Mesendoderm (in vitro differentiated cells): ENCODE data around the gene POF1B. TPM values are rescaled to one million over a fixed set of nuclear protein-coding genes. Genes with fewer than 3 reads are reported as not detected.

Experiments
- DNase-seq: peaks from one replicate; pipeline ENCODE4 v3.0.0; 2013
- H2AK5ac ChIP-seq: 2 replicates; pipeline ENCODE4 v1.6.1; 2013; ENCODE audit warnings: low read length, inconsistent platforms
- H2BK120ac ChIP-seq: 2 replicates; pipeline ENCODE4 v1.6.1; 2013; ENCODE audit warnings: low read depth, mild to moderate bottlenecking, low read length, moderate library complexity, mixed read lengths
- H2BK15ac ChIP-seq: replicated peaks from 2 replicates; pipeline ENCODE4 v1.6.1; 2013; ENCODE audit warnings: low read depth, mild to moderate bottlenecking, moderate library complexity
- H2BK5ac ChIP-seq: 2 replicates; pipeline ENCODE4 v1.6.1; 2013; ENCODE audit warnings: low read length, inconsistent platforms
- H3K18ac ChIP-seq: 2 replicates; pipeline ENCODE4 v1.6.1; 2013; ENCODE audit warnings: mild to moderate bottlenecking, low read length, mixed read lengths
- H3K23ac ChIP-seq: one replicate; pipeline ENCODE4 v1.6.1; 2013; ENCODE audit warnings: low read length
- H3K27ac ChIP-seq: 2 replicates; pipeline ENCODE4 v1.5.1; 2013; ENCODE audit warnings: low read depth, mild to moderate bottlenecking, inconsistent platforms, low read length, moderate library complexity
- H3K27me3 ChIP-seq: 2 replicates; pipeline ENCODE4 v1.6.1; 2013; ENCODE audit warnings: low read length, control low read depth, mild to moderate bottlenecking, inconsistent platforms; ENCODE audit not compliant: insufficient read depth, poor library complexity
- H3K36me3 ChIP-seq: 2 replicates; pipeline ENCODE4 v1.6.1; 2013; ENCODE audit warnings: low read length, inconsistent platforms; ENCODE audit not compliant: control insufficient read depth, insufficient read depth
- H3K4ac ChIP-seq: one replicate; pipeline ENCODE4 v1.6.1; 2013; ENCODE audit warnings: low read depth, mild to moderate bottlenecking, low read length, moderate library complexity
- H3K4me1 ChIP-seq: 2 replicates; pipeline ENCODE4 v1.6.1; 2013; ENCODE audit warnings: low read depth, low read length, inconsistent platforms; ENCODE audit not compliant: control insufficient read depth
- H3K4me2 ChIP-seq: 2 replicates; pipeline ENCODE4 v1.6.1; 2013; ENCODE audit warnings: low read length
- H3K4me3 ChIP-seq: 2 replicates; pipeline ENCODE4 v1.5.1; 2013; ENCODE audit warnings: mild to moderate bottlenecking, low read length
- H3K56ac ChIP-seq: one replicate; pipeline ENCODE4 v1.6.1; 2013; ENCODE audit warnings: low read length
- H3K79me1 ChIP-seq: 2 replicates; pipeline ENCODE4 v1.6.1; 2013; ENCODE audit warnings: low read length, inconsistent platforms
- H3K79me2 ChIP-seq: 2 replicates; pipeline ENCODE4 v1.6.1; 2013; ENCODE audit warnings: mild to moderate bottlenecking, low read length; ENCODE audit not compliant: control insufficient read depth, insufficient read depth
- H3K9ac ChIP-seq: 2 replicates; pipeline ENCODE4 v1.6.1; 2013; ENCODE audit warnings: low read length, inconsistent platforms
- H4K5ac ChIP-seq: one replicate; pipeline ENCODE4 v1.6.1; 2013; ENCODE audit warnings: low read length
- H4K8ac ChIP-seq: one replicate; pipeline ENCODE4 v1.6.1; 2013; ENCODE audit warnings: low read depth, mild to moderate bottlenecking, control low read depth, low read length, moderate library complexity
- WGBS: extraction: QIAGEN DNeasy Blood & Tissue Kit; methylation state at CpG from one replicate; pipeline ENCODE4 v1.1.7; 2013; ENCODE audit warnings: low lambda C conversion rate, missing lambda C conversion rate; ENCODE audit not compliant: insufficient coverage; ENCODE audit errors: extremely low coverage; 5-methylcytosine and 5-hydroxymethylcytosine counted together
- polyA plus RNA-seq, 2 experiments: library from polyadenylated mRNA; stranded (reverse); fragments of 200-250 nt; gene quantifications; one replicate each; pipeline ENCODE4 v1.2.3, GENCODE V29; 2013

Gene POF1B, protein sequence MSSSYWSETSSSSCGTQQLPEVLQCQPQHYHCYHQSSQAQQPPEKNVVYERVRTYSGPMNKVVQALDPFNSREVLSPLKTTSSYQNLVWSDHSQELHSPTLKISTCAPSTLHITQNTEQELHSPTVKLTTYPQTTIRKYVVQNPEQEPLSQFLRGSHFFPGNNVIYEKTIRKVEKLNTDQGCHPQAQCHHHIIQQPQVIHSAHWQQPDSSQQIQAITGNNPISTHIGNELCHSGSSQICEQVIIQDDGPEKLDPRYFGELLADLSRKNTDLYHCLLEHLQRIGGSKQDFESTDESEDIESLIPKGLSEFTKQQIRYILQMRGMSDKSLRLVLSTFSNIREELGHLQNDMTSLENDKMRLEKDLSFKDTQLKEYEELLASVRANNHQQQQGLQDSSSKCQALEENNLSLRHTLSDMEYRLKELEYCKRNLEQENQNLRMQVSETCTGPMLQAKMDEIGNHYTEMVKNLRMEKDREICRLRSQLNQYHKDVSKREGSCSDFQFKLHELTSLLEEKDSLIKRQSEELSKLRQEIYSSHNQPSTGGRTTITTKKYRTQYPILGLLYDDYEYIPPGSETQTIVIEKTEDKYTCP
- 0.18 TPM for polyA plus RNA-seq (2013, experiment 1 of 2)
- 0.20 TPM for polyA plus RNA-seq (2013, experiment 2 of 2)

DNA sequence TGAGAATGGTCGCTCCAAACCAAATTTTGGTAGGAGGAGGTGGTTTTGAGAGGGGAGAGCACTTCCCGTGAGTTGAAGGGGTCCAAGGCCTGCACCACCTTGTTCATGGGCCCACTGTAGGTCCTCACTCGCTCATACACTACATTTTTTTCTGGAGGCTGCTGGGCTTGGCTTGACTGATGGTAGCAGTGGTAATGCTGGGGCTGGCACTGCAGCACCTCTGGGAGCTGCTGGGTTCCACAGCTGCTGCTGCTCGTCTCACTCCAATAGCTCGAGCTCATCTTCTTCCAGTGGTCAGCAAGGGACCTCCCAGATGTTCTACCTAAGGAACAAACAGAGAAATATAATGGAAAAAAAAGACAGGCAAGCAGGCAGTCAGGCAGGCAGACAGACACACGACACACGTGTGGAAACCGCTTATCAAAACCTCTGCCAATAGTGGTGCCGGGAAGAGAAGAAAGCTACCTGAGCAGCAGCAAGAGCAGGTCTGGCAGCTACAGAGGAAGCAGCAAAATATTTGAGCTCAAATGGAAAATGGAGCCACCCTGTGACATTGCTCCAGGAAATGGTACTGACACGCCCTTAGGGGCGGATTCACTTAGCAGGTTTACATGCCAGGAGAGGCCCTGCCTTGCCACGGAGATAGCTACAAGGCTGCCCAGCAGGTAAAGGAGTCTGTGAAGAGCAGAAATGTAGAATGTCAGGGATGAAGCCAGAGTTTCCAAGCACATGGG lies at the start of gene POF1B:
TSS of gene POF1B (minus strand) at position 492 of the 734 bp plus-strand sequence. CDS start at position 281, 211 bp downstream.
- WGBS = no CpG with 5 or more reads among the region's 12 CpGs
- Histone ChIP-seq H3K27ac (no peak within 1 kb of the TSS), H3K27me3 (no peaks in the 10 kb centered on the region), H3K4me3 (no peak within 1 kb of the TSS), H3K79me2 (no peaks in the 10 kb centered on the region), H2BK5ac (no peak within 1 kb of the TSS), H3K4me1 (no peaks in the 10 kb centered on the region), H4K8ac (no peak within 1 kb of the TSS), H4K5ac (no peak within 1 kb of the TSS), H3K56ac (no peak within 1 kb of the TSS), H3K4me2 (no peak within 1 kb of the TSS), H3K4ac (no peak within 1 kb of the TSS), H3K23ac (no peak within 1 kb of the TSS), H3K36me3 (no peaks in the 10 kb centered on the region), H3K79me1 (no peaks in the 10 kb centered on the region), H2BK120ac (no peak within 1 kb of the TSS), H2BK15ac (no peak within 1 kb of the TSS), H3K18ac (no peak within 1 kb of the TSS), H2AK5ac (no peak within 1 kb of the TSS), H3K9ac (no peak within 1 kb of the TSS)
- peak; percentile 26 for DNase-seq

DNA sequence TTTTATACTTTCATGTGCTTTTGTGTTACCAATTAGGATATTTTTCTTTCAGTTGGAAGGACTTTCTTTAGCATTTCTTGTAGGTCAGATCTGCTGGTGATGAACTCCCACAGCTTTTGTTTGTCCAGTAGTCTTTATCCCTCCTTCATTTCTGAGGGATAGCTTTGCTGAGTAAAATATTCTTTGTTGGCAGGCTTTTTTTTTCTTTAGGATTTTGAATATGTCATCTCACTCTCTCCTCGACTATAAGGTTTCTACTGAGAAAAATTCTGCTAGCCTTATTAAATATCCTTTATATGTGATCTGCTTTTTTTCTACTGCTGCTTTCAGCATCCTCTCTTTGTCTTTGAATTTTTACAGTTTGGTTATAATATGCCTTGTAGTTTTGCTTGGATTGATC lies 49.6 kb upstream of the POF1B start:
- no peak overlapping the region for H3K9ac ChIP-seq
- H3K27ac ChIP-seq = no peak overlapping the region
- H3K79me1 ChIP-seq = no peaks in the 10 kb centered on the region
- no peak for DNase-seq
- H3K4me3 ChIP-seq = no peak overlapping the region
- H2AK5ac ChIP-seq = no peak overlapping the region
- no peak overlapping the region for H3K4ac ChIP-seq
- H2BK15ac ChIP-seq = no peak overlapping the region
- no peaks in the 10 kb centered on the region for H3K27me3 ChIP-seq
- H3K56ac ChIP-seq = no peak overlapping the region
- no peak overlapping the region for H3K4me2 ChIP-seq
- WGBS = no CpG with 5 or more reads among the region's 1 CpG
- no peaks in the 10 kb centered on the region for H3K36me3 ChIP-seq
- H3K79me2 ChIP-seq = no peaks in the 10 kb centered on the region
- no peak overlapping the region for H3K23ac ChIP-seq
- H4K5ac ChIP-seq = no peak overlapping the region
- no peaks in the 10 kb centered on the region for H3K4me1 ChIP-seq
- no peak overlapping the region for H2BK120ac ChIP-seq
- H3K18ac ChIP-seq = no peak overlapping the region
- no peak overlapping the region for H2BK5ac ChIP-seq
- H4K8ac ChIP-seq = no peak overlapping the region

DNA sequence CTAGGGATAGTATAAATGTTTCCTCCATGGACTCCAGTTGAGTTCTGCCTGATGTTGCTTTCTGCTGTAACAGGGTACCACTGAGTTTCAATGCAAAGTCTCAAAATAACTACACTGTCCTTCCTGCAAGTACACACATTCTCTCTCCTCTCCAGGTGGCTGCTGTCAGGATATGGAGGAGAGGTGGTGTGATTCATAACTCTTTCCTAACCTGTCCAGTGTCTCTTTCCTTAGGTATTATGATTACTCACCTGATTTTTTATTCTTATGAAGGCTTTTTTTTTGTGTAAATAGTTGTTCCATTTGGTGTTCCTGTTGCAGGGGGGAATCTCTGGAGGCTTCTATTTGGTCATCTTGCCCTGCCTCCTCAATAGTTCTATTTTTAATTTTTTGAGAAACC lies 39.8 kb upstream of the POF1B start:
- Histone ChIP-seq H2BK15ac (no peak overlapping the region), H2BK5ac (no peak overlapping the region), H3K18ac (no peak overlapping the region), H3K4me1 (no peaks in the 10 kb centered on the region), H4K5ac (no peak overlapping the region), H3K79me1 (no peaks in the 10 kb centered on the region), H3K4ac (no peak overlapping the region), H3K27ac (no peak overlapping the region), H3K56ac (no peak overlapping the region), H2AK5ac (no peak overlapping the region), H3K9ac (no peak overlapping the region), H3K4me3 (no peak overlapping the region), H3K79me2 (no peaks in the 10 kb centered on the region), H3K36me3 (no peaks in the 10 kb centered on the region), H3K4me2 (no peak overlapping the region), H3K27me3 (no peaks in the 10 kb centered on the region), H3K23ac (no peak overlapping the region), H2BK120ac (no peak overlapping the region), H4K8ac (no peak overlapping the region)
- no peak for DNase-seq

- Histone ChIP-seq H3K56ac (no peak overlapping the region), H4K5ac (no peak overlapping the region), H3K27me3 (no peaks in the 10 kb centered on the region), H2BK120ac (no peak overlapping the region), H3K79me1 (no peaks in the 10 kb centered on the region), H3K4me1 (no peaks in the 10 kb centered on the region), H2AK5ac (no peak overlapping the region), H3K4me2 (no peak overlapping the region), H3K9ac (no peak overlapping the region), H2BK15ac (no peak overlapping the region), H3K79me2 (no peaks in the 10 kb centered on the region), H3K27ac (no peak overlapping the region), H3K36me3 (no peaks in the 10 kb centered on the region), H4K8ac (no peak overlapping the region), H3K23ac (no peak overlapping the region), H3K4me3 (no peak overlapping the region), H2BK5ac (no peak overlapping the region), H3K4ac (no peak overlapping the region), H3K18ac (no peak overlapping the region)
- no CpG with 5 or more reads among the region's 2 CpGs for WGBS
- no peak for DNase-seq
Observed at GRCh38 chrX:85391878-85392238, 12.4 kb upstream of the POF1B start.

GRCh38 chrX:85391185-85391877 lies 11.9 kb upstream of the POF1B start:
- Histone ChIP-seq H3K27ac (no peak overlapping the region), H3K79me1 (no peaks in the 10 kb centered on the region), H3K4me1 (no peaks in the 10 kb centered on the region), H2BK15ac (no peak overlapping the region), H3K4me3 (no peak overlapping the region), H3K56ac (no peak overlapping the region), H2BK5ac (no peak overlapping the region), H2BK120ac (no peak overlapping the region), H3K18ac (no peak overlapping the region), H3K9ac (no peak overlapping the region), H3K4me2 (no peak overlapping the region), H4K5ac (no peak overlapping the region), H3K79me2 (no peaks in the 10 kb centered on the region), H3K36me3 (no peaks in the 10 kb centered on the region), H2AK5ac (no peak overlapping the region), H3K23ac (no peak overlapping the region), H3K4ac (no peak overlapping the region), H3K27me3 (no peaks in the 10 kb centered on the region), H4K8ac (no peak overlapping the region)
- WGBS = no CpG with 5 or more reads among the region's 1 CpG
- no peak for DNase-seq
